ENCODE measurements around the gene CRYAA.

CRYAA gene

DNA sequence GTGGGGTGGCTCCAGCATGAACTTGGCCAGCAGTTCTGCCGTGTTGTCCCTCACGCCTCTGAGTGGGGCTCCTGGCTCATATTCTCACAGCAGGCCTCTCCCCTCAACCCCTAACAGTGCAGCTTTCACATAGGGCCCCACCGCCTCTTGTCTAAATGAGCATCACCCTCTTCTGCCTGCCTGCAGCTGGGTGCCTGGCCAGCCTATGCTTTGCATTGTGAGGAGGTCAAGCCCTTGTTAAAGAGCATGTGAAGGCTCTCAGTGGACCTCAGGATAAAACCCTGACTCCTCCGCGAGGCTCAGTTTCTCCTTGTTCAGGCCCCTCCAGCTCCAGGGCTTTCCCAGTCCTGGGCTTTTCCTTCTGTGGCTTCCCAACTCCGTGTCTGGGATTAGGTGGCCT, 34.8 kb downstream of the CRYAA start:
- DNase-seq (ENCODE audit: low read depth in 2 of 2) = no peak

GRCh38 chr21:43204638-43205037, 35.8 kb downstream of the CRYAA start:
- DNase-seq (ENCODE audit: low read depth in 2 of 2) = no peak

- no peak for DNase-seq (ENCODE audit: low read depth in 2 of 2)
Observed at GRCh38 chr21:43206231-43207042, 37.6 kb downstream of the CRYAA start.

DNA sequence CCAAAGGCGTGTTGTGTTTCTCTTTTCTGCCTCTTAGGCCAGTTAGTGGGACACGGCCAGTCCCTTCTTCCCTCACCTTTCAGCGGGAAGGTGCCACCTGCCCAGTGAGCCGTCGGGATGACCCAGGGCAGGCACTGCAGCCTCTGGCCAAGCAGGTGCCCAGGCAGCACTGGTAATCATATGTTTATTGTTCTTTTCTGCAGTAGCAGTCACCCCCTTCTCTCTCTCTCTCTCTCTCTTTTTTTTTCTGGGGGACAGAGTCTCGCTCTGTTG, 38.2 kb downstream of the CRYAA start:
- no peak for DNase-seq (ENCODE audit: low read depth in 2 of 2)

DNA sequence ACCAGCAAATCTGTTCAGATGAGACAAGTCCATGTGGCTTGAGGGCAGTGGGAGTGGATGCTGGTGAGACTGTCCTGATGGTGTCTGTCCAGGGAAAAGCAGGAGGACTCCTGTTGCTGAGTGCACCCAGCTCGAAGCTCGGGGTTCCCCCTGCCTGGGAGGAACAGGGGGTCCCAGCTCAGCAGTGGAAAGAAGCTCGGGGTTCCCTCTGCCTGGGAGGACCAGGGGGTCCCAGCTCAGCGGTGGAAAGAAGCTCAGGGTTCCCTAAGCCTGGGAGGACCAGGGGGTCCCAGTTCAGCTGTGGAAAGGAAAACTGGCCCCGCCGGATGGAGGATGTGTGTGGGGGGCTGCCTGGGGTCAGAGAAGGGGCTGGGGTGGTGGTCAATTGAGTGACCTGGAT, 39.1 kb downstream of the CRYAA start:
- no peak for DNase-seq (ENCODE audit: low read depth in 2 of 2)

GRCh38 chr21:43208561-43209332, 39.9 kb downstream of the CRYAA start:
- no peak for DNase-seq (ENCODE audit: low read depth in 2 of 2)

GRCh38 chr21:43209575-43210453, 41.0 kb downstream of the CRYAA start:
- DNase-seq (ENCODE audit: low read depth in 2 of 2) = no peak

DNA sequence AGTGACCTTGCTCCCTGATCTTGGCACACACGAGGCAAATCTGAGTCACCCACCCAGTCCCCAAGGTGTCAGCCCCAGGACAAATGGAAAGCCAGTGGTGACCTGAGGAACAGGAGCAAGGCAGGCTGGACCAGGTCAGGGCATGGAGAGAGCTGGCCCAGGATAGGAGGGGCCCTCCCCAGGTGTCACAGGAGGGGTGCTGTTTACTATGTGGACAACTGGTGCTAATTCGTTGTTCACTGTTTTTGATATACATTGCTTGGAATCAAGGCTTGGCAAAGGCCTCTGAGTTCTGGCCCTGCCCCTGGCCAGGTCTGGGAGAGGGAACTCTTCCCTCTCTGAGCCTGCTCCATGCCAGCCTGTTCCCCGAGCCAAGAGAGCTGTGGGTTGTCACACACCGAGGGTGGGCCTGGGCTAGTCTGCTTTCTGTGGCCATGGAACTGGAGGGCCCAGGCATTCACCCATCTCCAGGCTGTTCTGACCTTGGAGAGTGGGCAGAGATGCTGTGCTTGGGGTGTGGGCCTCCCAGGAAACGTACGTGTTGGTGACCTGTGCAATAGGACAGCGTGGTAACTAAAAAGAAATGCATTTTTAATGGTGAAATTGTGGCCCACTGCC, 41.8 kb downstream of the CRYAA start:
- DNase-seq (ENCODE audit: low read depth in 2 of 2) = no peak

DNA sequence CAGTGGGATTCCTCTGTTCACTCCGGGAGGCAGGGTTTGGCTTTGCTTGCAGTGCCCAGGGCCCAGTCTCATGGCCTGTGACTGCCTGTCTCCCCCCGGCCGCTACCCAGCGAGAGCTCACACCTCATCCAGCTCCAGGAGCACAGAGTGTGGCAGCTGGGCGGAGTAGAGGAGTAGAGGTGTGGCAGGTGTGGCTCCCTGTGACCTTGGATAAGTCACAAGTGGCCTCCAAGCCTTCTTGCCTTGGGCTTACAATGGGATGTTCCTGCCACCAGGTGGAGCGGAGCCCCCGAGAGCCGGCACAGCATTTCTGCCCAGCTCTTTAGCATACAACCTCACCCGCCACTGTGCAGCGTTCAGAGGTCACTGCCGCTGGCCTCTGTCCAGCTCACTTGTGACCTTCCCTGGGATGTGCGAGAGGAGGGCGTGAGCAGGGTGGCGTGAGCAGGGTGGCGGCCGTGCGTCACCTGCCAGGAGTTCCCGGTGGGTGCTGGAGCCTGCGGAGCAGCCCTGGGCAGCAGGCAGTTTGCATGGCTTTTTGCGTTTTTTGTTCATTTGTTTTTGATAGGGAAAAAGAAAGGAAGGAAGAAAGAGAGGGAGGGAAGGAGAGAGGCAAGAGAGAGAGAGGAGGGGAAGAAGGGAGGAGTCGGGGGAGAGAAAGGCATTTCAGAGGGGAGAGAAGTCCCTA, 42.4 kb downstream of the CRYAA start:
- no peak for DNase-seq (ENCODE audit: low read depth in 2 of 2)

DNA sequence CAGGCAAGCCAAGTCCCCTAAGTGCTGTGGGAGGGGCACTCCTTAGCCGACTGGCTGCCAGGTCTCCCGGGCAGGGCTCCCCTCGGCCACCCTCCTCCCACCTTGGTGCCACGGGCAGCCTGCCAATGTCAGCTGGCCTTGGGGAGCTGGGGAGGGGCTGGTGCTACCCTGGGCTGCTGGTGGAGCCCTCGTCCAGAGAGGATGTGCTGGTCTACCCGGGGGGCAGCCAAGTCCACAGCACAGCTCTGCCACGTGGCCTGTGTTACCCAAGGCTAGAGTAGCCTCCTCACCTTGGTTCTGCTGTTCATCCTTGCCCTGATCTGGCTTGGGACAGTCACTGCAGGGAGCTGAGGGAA, 42.9 kb downstream of the CRYAA start:
- no peak for DNase-seq (ENCODE audit: low read depth in 2 of 2)
